ENCODE data around the gene ITFG1. TPM values are rescaled to one million over a fixed set of nuclear protein-coding genes. Genes with fewer than 3 reads are reported as not detected.
A peak's percentile ranks its signal among the peaks of the same experiment; 100 is the strongest.

The ITFG1 gene
- total RNA-seq, 1 experiment from 2014 or later: 20.0 TPM

DNA sequence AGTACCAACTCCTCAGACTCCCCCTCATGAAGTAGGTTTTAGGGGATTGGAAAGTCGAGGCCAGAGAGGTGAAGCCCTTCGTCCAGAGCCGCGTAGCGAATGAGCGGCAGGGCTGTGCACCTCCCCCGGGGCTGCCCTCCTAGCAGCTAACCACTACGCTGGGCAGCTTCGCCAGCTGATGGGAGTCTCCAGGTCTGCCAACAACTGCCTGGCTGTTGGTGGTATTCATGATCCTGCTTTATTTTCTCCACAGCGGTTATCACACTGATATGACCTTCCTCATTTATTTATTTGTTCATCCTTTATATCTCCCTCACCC lies 316.3 kb downstream of the ITFG1 start:
- ChIA-PET POLR2A (ENCODE audit: unreplicated experiment) (no interaction called here), CTCF (interaction anchor here (0.5 to 1.2 kb wide), 4 partner anchors 107 to 300 kb away, joined by 3 to 8 read pairs (median 4); no protein-coding TSS in a partner anchor)
- peak; percentile 12 for ATAC-seq
- H3K27me3 ChIP-seq (ENCODE audit: low read length): no peaks in the 10 kb centered on the region
- no peak overlapping the region for H3K27ac ChIP-seq (ENCODE audit: low read length)
- peaks cover 36% of the 10 kb centered on the region for H3K79me2 ChIP-seq (ENCODE audit: low read length)
- no peaks in the 10 kb centered on the region for H4K20me1 ChIP-seq (ENCODE audit: low read length)
- H3F3A ChIP-seq (ENCODE audit: low read length, unreplicated experiment): no peaks in the 10 kb centered on the region
- peaks cover 5% of the 10 kb centered on the region for H3K4me1 ChIP-seq (ENCODE audit: insufficient read depth, low read length)
- no peak for DNase-seq
- H2AFZ ChIP-seq (ENCODE audit: low read length): peak overlapping the region; percentile 89
- TF ChIP-seq, protein P1, sequence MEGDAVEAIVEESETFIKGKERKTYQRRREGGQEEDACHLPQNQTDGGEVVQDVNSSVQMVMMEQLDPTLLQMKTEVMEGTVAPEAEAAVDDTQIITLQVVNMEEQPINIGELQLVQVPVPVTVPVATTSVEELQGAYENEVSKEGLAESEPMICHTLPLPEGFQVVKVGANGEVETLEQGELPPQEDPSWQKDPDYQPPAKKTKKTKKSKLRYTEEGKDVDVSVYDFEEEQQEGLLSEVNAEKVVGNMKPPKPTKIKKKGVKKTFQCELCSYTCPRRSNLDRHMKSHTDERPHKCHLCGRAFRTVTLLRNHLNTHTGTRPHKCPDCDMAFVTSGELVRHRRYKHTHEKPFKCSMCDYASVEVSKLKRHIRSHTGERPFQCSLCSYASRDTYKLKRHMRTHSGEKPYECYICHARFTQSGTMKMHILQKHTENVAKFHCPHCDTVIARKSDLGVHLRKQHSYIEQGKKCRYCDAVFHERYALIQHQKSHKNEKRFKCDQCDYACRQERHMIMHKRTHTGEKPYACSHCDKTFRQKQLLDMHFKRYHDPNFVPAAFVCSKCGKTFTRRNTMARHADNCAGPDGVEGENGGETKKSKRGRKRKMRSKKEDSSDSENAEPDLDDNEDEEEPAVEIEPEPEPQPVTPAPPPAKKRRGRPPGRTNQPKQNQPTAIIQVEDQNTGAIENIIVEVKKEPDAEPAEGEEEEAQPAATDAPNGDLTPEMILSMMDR (conservative IDR thresholded peaks at IDR 0.05; ENCODE audit: low read depth, low read length): no peak
- no peak for TF ChIP-seq EZH2 (IDR thresholded peaks at IDR 0.05; ENCODE audit: low read length, unreplicated experiment)
- TF ChIP-seq EZH2phosphoT487 (IDR thresholded peaks at IDR 0.05; ENCODE audit: borderline replicate concordance, low read length): no peak
- peak overlapping the region; percentile 68 for H3K4me3 ChIP-seq (ENCODE audit: low read length)
- H3K36me3 ChIP-seq (ENCODE audit: low read depth, low read length): no peaks in the 10 kb centered on the region
- H3K9me2 ChIP-seq (replicated peaks; ENCODE audit: low read length): no peaks in the 10 kb centered on the region
- BruUV-seq (replicated peaks): no TSS peak
- no peaks in the 10 kb centered on the region for H3K9me3 ChIP-seq (ENCODE audit: low read length)
- intact Hi-C loops (cut with micrococcal nuclease): loop anchor here (5.0 to 10.0 kb wide), 5 partner anchors 107 to 980 kb away; partner anchors contain the start of genes ITFG1 and PHKB
- H3K4me2 ChIP-seq (ENCODE audit: low read length): peak overlapping the region; percentile 93
- H3K9ac ChIP-seq (ENCODE audit: low read length): no peak overlapping the region

DNA sequence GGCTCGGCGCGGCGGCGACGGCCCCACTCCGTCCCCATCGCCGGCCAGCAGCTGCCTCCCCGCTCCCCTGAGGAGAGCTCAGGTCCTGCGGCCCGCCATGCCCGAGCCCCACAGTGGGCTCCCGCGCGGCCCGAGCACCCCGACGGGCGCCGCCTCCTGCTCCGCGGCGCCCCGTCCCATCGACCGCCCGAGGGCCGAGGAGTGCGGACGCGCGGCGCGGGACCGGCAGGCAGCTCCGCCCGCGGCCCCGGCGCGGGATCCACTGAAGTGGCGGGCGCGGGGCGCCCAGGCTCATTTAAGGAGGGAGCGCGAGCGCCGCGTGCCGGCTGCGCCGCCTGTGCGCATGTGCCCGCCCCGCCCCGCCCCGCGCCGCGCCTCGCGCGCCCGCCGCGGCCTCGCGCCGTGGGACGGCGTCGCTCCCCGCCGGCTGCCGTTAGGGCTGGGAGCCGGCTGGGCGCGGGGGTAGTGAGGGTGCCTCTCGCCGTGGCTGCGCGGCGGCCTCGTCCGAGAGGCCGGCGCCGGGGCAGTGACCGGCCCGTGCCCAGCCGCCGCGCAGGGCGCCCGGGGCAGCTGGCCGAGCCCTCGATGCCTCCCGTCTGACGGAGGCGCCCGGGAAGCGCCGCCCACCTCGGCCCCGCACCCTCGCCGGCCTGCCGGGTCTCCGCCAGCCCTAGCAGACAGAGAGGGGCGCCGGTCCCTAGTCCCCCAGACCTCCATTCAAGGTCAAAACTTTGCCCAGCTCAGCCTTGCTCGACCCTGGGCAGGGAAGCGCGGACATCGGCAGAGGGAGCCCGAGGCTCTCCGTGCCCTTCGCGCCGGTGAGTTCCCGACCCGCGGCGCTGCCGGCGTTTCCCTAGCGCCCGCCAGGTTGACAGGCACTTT lies 316.9 kb downstream of the ITFG1 start, which contains the start of gene NETO2:
TSS of gene NETO2 (minus strand) at position 269 of the 882 bp plus-strand sequence. CDS start 333 bp downstream, outside the sequence.
- H3K27ac ChIP-seq (ENCODE audit: low read length): no peak within 1 kb of the TSS
- H3K79me2 ChIP-seq (ENCODE audit: low read length): peaks cover 42% of the 10 kb centered on the region
- no peaks in the 10 kb centered on the region for H4K20me1 ChIP-seq (ENCODE audit: low read length)
- peak within 1 kb of the TSS; percentile 69 for H3K4me3 ChIP-seq (ENCODE audit: low read length)
- no peaks in the 10 kb centered on the region for H3K27me3 ChIP-seq (ENCODE audit: low read length)
- peaks cover 5% of the 10 kb centered on the region for H3K4me1 ChIP-seq (ENCODE audit: insufficient read depth, low read length)
- intact Hi-C loops (cut with micrococcal nuclease): loop anchor here (5.0 to 10.0 kb wide), 5 partner anchors 107 to 981 kb away; partner anchors contain the start of genes ITFG1 and PHKB
- CTCF ChIA-PET: interaction anchor here (0.6 to 1.2 kb wide), 4 partner anchors 18 to 291 kb away, joined by 3 to 4 read pairs (median 4); no protein-coding TSS in a partner anchor
- DNase-seq: peak; percentile 48
- peak within 1 kb of the TSS; percentile 89 for H2AFZ ChIP-seq (ENCODE audit: low read length)
- no peaks in the 10 kb centered on the region for H3F3A ChIP-seq (ENCODE audit: low read length, unreplicated experiment)
- ATAC-seq: peak; percentile 55
- TF ChIP-seq, protein P1 (conservative IDR thresholded peaks at IDR 0.05; ENCODE audit: low read depth, low read length): peak; percentile 50
- TF ChIP-seq EZH2 (IDR thresholded peaks at IDR 0.05; ENCODE audit: low read length, unreplicated experiment): no peak
- TF ChIP-seq EZH2phosphoT487 (IDR thresholded peaks at IDR 0.05; ENCODE audit: borderline replicate concordance, low read length): no peak
- H3K36me3 ChIP-seq (ENCODE audit: low read depth, low read length): no peaks in the 10 kb centered on the region
- peak within 1 kb of the TSS; percentile 56 for H3K9ac ChIP-seq (ENCODE audit: low read length)
- BruUV-seq (replicated peaks): no TSS peak
- no peaks in the 10 kb centered on the region for H3K9me3 ChIP-seq (ENCODE audit: low read length)
- H3K9me2 ChIP-seq (replicated peaks; ENCODE audit: low read length): no peaks in the 10 kb centered on the region
- H3K4me2 ChIP-seq (ENCODE audit: low read length): peak within 1 kb of the TSS; percentile 93
- POLR2A ChIA-PET (ENCODE audit: unreplicated experiment): no interaction called here

All from PC-3 (cell line).